HepG2 (cell line): Measurements from ENCODE around the gene BCAP29. TPM values are rescaled to one million over a fixed set of nuclear protein-coding genes. Genes with fewer than 3 reads are reported as not detected.

ENCODE experiments used
- ATAC-seq: fragments of 200-7000 bp; cut with Tn5 transposase; 3 replicates; pipeline ENCODE4 v1.9.1; 2020; ENCODE audit warnings: mild to moderate bottlenecking, moderate library complexity
- BruUV-seq: library from RNA; stranded (reverse); fragments of 400-500 nt; replicated peaks from 2 replicates; lab custom pipeline; 2021; lab: Mats Ljungman, UMichigan
- CTCF ChIA-PET: fragments of 300-600 bp; formaldehyde crosslinking; extraction: SDS; loops from one replicate; lab custom pipeline; 2021; ENCODE audit warnings: low total read pairs, inconsistent platforms, low intra/inter-chr PET ratio; lab: Yijun Ruan, JAX
- POLR2A ChIA-PET: fragments of 350-600 bp; sonication (Branson Sonifier 250); formaldehyde crosslinking; loops from one replicate; lab custom pipeline; 2020; ENCODE audit warnings: antibody characterized with exemption, inconsistent platforms; lab: Yijun Ruan, JAX
- DNase-seq: peaks from one replicate; pipeline ENCODE4 v3.0.0-alpha.2; 2015; ENCODE audit warnings: low spot score
- FAIRE-seq: peaks from 3 replicates; lab custom pipeline; 2011; peaks lifted over from hg19 to GRCh38; lab: Jason Lieb, UNC
- H2AFZ ChIP-seq: one replicate; pipeline ENCODE4 v1.6.1; 2011; ENCODE audit warnings: low read length, inconsistent platforms
- H3K27ac ChIP-seq: fragments of 300-600 bp; 3 replicates; pipeline ENCODE4 v1.8.0; 2011; ENCODE audit warnings: mixed run types, mild to moderate bottlenecking, mixed read lengths, low read length, inconsistent platforms; ENCODE audit not compliant: insufficient read depth; ENCODE audit errors: extremely low read length
- H3K27me3 ChIP-seq, 2 experiments: fragments of 200-600 bp in 1 of 2; 2 replicates in 1 of 2; 3 replicates in 1 of 2; pipeline versions ENCODE4 v1.6.0 to v1.8.0; 2011; ENCODE audit warnings: low read length in 2 of 2, mild to moderate bottlenecking in 2 of 2, moderate library complexity in 2 of 2, inconsistent platforms in 1 of 2; ENCODE audit not compliant: insufficient read depth in 2 of 2, control insufficient read depth in 1 of 2
- H3K36me3 ChIP-seq, 2 experiments: fragments of 200-600 bp in 1 of 2; replicated peaks in 1 of 2; 2 replicates in 1 of 2; 3 replicates in 1 of 2; pipeline versions ENCODE4 v1.5.1 to v1.8.0; 2011; ENCODE audit warnings: low read length in 2 of 2, inconsistent platforms in 1 of 2; ENCODE audit not compliant: insufficient read depth in 2 of 2, control insufficient read depth in 1 of 2
- H3K4me1 ChIP-seq: 2 replicates; pipeline ENCODE4 v1.5.1; 2012; ENCODE audit warnings: low read length, inconsistent platforms; ENCODE audit not compliant: insufficient read depth
- H3K4me2 ChIP-seq: 2 replicates; pipeline ENCODE4 v1.6.0; 2011; ENCODE audit warnings: low read depth, low read length, inconsistent platforms
- H3K4me3 ChIP-seq, 3 experiments: fragments of 200-600 bp in 1 of 3; sonication (generic), shearing (Covaris generic) in 1 of 3; replicated peaks in 1 of 3; 2 replicates each; pipeline ENCODE4 v1.5.1; 2011 to 2016; ENCODE audit warnings: low read length in 3 of 3, inconsistent platforms in 2 of 3, low read depth in 2 of 3, mild to moderate bottlenecking in 2 of 3, control low read depth in 1 of 3, mixed read lengths in 1 of 3; ENCODE audit not compliant: insufficient read depth in 1 of 3
- H3K79me2 ChIP-seq: one replicate; pipeline ENCODE4 v1.6.1; 2011; ENCODE audit warnings: low read length, inconsistent platforms; ENCODE audit not compliant: insufficient read depth
- H3K9ac ChIP-seq: 2 replicates; pipeline ENCODE4 v1.6.0; 2011; ENCODE audit warnings: mild to moderate bottlenecking, low read depth, low read length, inconsistent platforms; ENCODE audit not compliant: insufficient read depth
- H3K9me3 ChIP-seq: 2 replicates; pipeline ENCODE4 v1.5.1; 2012; ENCODE audit warnings: mild to moderate bottlenecking, low read length
- H4K20me1 ChIP-seq: 2 replicates; pipeline ENCODE4 v1.6.0; 2011; ENCODE audit warnings: inconsistent platforms, mild to moderate bottlenecking, low read length, moderate library complexity; ENCODE audit not compliant: insufficient read depth
- CSRNP2 ChIP-seq: sonication (generic); formaldehyde crosslinking; conservative IDR thresholded peaks from 2 replicates; pipeline ENCODE4 v1.8.0; 2022; ENCODE audit warnings: low read depth, missing genetic modification reagents
- GZF1 ChIP-seq: sonication (generic); formaldehyde crosslinking; IDR thresholded peaks from 2 replicates; pipeline ENCODE4 v1.5.1; 2020; ENCODE audit warnings: mild to moderate bottlenecking, missing genetic modification reagents
- MATR3 ChIP-seq: sonication (generic); formaldehyde crosslinking; IDR thresholded peaks from 2 replicates; pipeline ENCODE4 v1.4.0; 2020; ENCODE audit warnings: missing genetic modification reagents
- MXD4 ChIP-seq: IDR thresholded peaks from 2 replicates; pipeline ENCODE4 v1.6.1; 2016; ENCODE audit warnings: mild to moderate bottlenecking, missing biosample characterization, missing genetic modification reagents
- NCOR1 ChIP-seq: fragments of 200-600 bp; sonication (generic); IDR thresholded peaks from 2 replicates; pipeline ENCODE4 v1.7.0; 2017; ENCODE audit warnings: antibody characterized with exemption, low read length, borderline replicate concordance
- SMAD3 ChIP-seq: sonication (generic); formaldehyde crosslinking; IDR thresholded peaks from 2 replicates; pipeline ENCODE4 v1.4.0; 2020; ENCODE audit warnings: missing genetic modification reagents
- ZFYVE20 ChIP-seq: sonication (generic); formaldehyde crosslinking; IDR thresholded peaks from 2 replicates; pipeline ENCODE4 v1.8.0; 2023; ENCODE audit warnings: low read depth, mild to moderate bottlenecking, moderate library complexity, missing genetic modification reagents, borderline replicate concordance
- ZNF20 ChIP-seq: sonication (generic); formaldehyde crosslinking; IDR thresholded peaks from 2 replicates; pipeline ENCODE4 v1.4.0; 2020; ENCODE audit warnings: mild to moderate bottlenecking, moderate library complexity, missing genetic modification reagents
- ZNF296 ChIP-seq: sonication (generic); formaldehyde crosslinking; conservative IDR thresholded peaks from 2 replicates; pipeline ENCODE4 v1.5.0; 2020; ENCODE audit warnings: mild to moderate bottlenecking, missing genetic modification reagents
- ZNF3 ChIP-seq: IDR thresholded peaks from 2 replicates; pipeline ENCODE4 v1.7.0; 2017; ENCODE audit warnings: inconsistent platforms
- ZNF354B ChIP-seq: sonication (generic); formaldehyde crosslinking; IDR thresholded peaks from 2 replicates; pipeline ENCODE4 v1.8.0; 2022; ENCODE audit warnings: mild to moderate bottlenecking, missing genetic modification reagents
- ZNF446 ChIP-seq: sonication (generic); formaldehyde crosslinking; IDR thresholded peaks from 2 replicates; pipeline ENCODE4 v1.5.0; 2020; ENCODE audit warnings: mild to moderate bottlenecking, missing genetic modification reagents
- ZNF552 ChIP-seq: sonication (generic); formaldehyde crosslinking; IDR thresholded peaks from 2 replicates; pipeline ENCODE4 v1.9.0; 2022; ENCODE audit warnings: missing genetic modification reagents, mild to moderate bottlenecking, borderline replicate concordance
- ZNF724P ChIP-seq: sonication (generic); formaldehyde crosslinking; IDR thresholded peaks from 2 replicates; pipeline ENCODE4 v1.8.0; 2022; ENCODE audit warnings: missing genetic modification reagents, borderline replicate concordance
- ZNF766 ChIP-seq: sonication (generic); formaldehyde crosslinking; IDR thresholded peaks from 2 replicates; pipeline ENCODE4 v1.5.0; 2020; ENCODE audit warnings: missing genetic modification reagents, borderline replicate concordance
- ZSCAN29 ChIP-seq: sonication (generic); formaldehyde crosslinking; conservative IDR thresholded peaks from 2 replicates; pipeline ENCODE4 v1.4.0; 2020; ENCODE audit warnings: mild to moderate bottlenecking, missing genetic modification reagents
- WGBS: methylation state at CpG from one replicate; pipeline ENCODE4 v1.1.6; 2017; ENCODE audit warnings: low lambda C conversion rate; 5-methylcytosine and 5-hydroxymethylcytosine counted together
- in situ Hi-C: cut with HindIII; loops from 2 replicates; pipeline ENCODE4 v1.10.0; 2017; ENCODE audit warnings: low pct_unique_long_range_greater_than_20kb; ENCODE audit not compliant: extremely low pct_ligation_motif_present
- intact Hi-C: fragments of 100-400 bp; cut with micrococcal nuclease; formaldehyde crosslinking; loops from one replicate; pipeline ENCODE4 v1.10.0; 2022; ENCODE audit not compliant: unreplicated experiment
- polyA plus RNA-seq, 8 experiments: library from polyadenylated mRNA; depleted of rRNA in 3 of 8; stranded (reverse) in 7 of 8; unstranded in 1 of 8; fragments of >200 nt; fragmentation: Illumina TruSeq in 4 of 8; extraction: Trizol in 4 of 8; gene quantifications; 2 replicates each; pipeline versions ENCODE4 v1.2.1 to v1.2.3, GENCODE V29; 2011 to 2016; ENCODE audit warnings: low read depth in 4 of 8, missing spikeins in 1 of 8, mixed read lengths in 1 of 8; ENCODE audit not compliant: insufficient read depth in 1 of 8
- total RNA-seq, 5 experiments: library from RNA; depleted of rRNA; stranded (reverse); fragments of >200 nt; fragmentation: Illumina TruSeq; extraction: Trizol; gene quantifications; 2 replicates each; pipeline ENCODE4 v1.2.3, GENCODE V29; 2016; ENCODE audit warnings: low read depth in 1 of 5

The BCAP29 gene
- total and polyA plus RNA-seq, 2 of the 13 experiments (the other 11 are each of a cell fraction or from before 2014, with no cell fraction given), result 15.3 to 35.6 TPM

DNA sequence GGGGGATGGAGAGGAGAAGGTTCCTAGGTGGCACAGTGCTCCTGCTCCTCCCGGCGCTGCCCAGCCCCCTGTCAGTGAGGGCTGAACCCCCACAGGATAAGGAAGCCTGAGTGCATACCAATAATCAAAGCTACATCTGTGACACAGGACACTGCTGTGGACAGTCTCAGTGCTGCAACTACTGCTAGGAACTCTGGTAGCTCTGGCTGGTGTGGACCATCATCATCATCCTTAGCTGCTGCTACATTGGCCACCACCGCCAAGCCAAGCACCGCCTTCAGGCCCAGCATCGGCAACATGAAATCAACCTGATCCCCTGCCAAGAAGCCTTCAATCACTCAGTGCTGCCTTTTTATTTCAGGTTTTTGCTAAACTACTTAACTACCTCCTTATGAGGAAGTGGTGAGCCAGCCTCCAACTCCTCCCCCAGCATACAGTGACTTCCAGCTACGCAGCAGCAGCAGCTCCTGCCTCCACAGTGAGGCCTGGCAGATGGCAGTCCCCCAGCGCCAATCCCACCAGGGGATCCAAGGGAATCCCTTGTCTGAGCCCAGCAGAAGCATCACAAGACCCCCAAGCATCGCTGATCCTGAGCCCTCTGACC lies 48.5 kb downstream of the BCAP29 start:
- ChIA-PET CTCF (no interaction called here), POLR2A (no interaction called here)
- Histone ChIP-seq H3K9me3 (no peaks in the 10 kb centered on the region), H3K36me3 (no peaks in the 10 kb centered on the region), H3K4me1 (no peaks in the 10 kb centered on the region), H3K79me2 (no peaks in the 10 kb centered on the region), H3K9ac (no peak overlapping the region), H4K20me1 (no peaks in the 10 kb centered on the region), H3K4me2 (no peak overlapping the region), H3K4me3 (no peak overlapping the region), H3K27ac (no peak overlapping the region), H3K27me3 (no peaks in the 10 kb centered on the region), H2AFZ (no peak overlapping the region)
- no peak for FAIRE-seq
- BruUV-seq, result no TSS peak
- ATAC-seq, result no peak
- TF ChIP-seq ZNF3 (CRISPR knock-in tag), result no peak
- no peak for TF ChIP-seq ZSCAN29 (CRISPR knock-in tag)
- no peak for TF ChIP-seq ZNF354B
- DNase-seq, result no peak
- 96% methylated on average over 7 of the region's 8 CpGs for WGBS
- in situ Hi-C loops, result no loop called here
- intact Hi-C loops, result no loop called here

DNA sequence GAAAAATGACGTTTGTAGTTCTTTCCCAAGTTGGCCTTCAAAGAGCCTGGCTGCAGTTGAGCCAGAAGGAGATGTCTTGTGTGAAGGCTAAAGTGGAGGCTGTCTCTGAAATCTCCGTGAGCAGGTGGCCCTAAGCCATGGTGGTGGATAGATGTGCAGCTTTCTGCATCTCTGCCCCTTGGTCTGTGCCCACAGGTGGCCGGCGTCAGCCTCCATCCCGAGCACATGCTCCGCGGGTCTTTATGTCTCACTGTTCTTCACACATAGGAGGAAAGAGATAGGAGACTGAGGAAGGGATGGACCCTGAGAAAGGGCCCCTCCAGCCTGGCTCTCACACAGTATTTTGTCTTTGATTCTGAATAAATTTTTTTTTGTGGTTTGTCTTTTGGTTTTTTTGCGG lies 50.3 kb downstream of the BCAP29 start:
- no peaks in the 10 kb centered on the region for H3K9me3 ChIP-seq
- H3K4me3 ChIP-seq, result no peak overlapping the region
- H4K20me1 ChIP-seq, result no peaks in the 10 kb centered on the region
- ChIA-PET POLR2A (no interaction called here), CTCF (no interaction called here)
- no peak overlapping the region for H3K9ac ChIP-seq
- 74% methylated on average over 8 of the region's 8 CpGs for WGBS
- no TSS peak for BruUV-seq
- ATAC-seq, result no peak
- H3K27me3 ChIP-seq, result no peaks in the 10 kb centered on the region
- DNase-seq, result no peak
- FAIRE-seq, result no peak
- H3K4me2 ChIP-seq, result no peak overlapping the region
- H3K4me1 ChIP-seq, result no peaks in the 10 kb centered on the region
- no peak overlapping the region for H2AFZ ChIP-seq
- no peaks in the 10 kb centered on the region for H3K36me3 ChIP-seq
- no peak overlapping the region for H3K27ac ChIP-seq
- no peaks in the 10 kb centered on the region for H3K79me2 ChIP-seq
- TF ChIP-seq CSRNP2 (CRISPR knock-in tag) (no peak), ZNF724P (CRISPR knock-in tag) (no peak), ZNF296 (CRISPR knock-in tag) (no peak), ZFYVE20 (no peak), ZNF446 (CRISPR knock-in tag) (no peak), MATR3 (CRISPR knock-in tag) (no peak), ZNF552 (no peak), ZNF20 (CRISPR knock-in tag) (no peak), SMAD3 (CRISPR knock-in tag) (no peak), MXD4 (CRISPR knock-in tag) (no peak), ZNF766 (CRISPR knock-in tag) (no peak), NCOR1 (no peak), GZF1 (CRISPR knock-in tag) (no peak)
- TF ChIP-seq, all 625 proteins: peak for 0
- in situ Hi-C loops, result no loop called here
- intact Hi-C loops, result no loop called here
